ENCODE data around the gene CCNE1.

DNA sequence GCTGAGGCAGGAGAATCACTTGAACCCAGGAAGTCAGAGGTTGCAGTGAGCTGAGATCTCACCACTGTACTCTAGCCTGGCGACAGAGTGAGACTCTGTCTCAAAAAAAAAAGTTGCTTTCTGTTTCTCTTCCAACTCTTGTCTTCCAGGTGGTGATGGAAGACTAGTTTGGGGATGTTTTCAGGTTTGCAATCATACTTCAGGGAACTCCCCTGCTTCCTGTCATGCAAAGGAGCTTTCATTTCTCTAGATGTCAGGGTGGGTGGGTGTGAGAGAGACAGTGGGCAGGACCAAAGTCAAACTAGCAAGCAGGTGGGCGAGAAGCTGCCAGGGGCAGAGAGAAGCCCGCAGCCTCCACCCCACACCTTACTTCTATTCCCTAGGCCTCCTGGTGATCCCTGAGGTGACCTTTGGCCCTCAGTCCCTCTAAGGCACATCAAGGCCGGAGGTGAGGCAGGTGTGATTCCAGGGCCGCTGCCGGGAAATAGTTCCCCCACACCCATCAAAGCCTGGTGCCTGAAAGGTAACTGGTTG lies 25.7 kb downstream of the CCNE1 start:
- TF ChIP-seq, protein P1, sequence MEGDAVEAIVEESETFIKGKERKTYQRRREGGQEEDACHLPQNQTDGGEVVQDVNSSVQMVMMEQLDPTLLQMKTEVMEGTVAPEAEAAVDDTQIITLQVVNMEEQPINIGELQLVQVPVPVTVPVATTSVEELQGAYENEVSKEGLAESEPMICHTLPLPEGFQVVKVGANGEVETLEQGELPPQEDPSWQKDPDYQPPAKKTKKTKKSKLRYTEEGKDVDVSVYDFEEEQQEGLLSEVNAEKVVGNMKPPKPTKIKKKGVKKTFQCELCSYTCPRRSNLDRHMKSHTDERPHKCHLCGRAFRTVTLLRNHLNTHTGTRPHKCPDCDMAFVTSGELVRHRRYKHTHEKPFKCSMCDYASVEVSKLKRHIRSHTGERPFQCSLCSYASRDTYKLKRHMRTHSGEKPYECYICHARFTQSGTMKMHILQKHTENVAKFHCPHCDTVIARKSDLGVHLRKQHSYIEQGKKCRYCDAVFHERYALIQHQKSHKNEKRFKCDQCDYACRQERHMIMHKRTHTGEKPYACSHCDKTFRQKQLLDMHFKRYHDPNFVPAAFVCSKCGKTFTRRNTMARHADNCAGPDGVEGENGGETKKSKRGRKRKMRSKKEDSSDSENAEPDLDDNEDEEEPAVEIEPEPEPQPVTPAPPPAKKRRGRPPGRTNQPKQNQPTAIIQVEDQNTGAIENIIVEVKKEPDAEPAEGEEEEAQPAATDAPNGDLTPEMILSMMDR (IDR thresholded peaks at IDR 0.05), result no peak
- TF ChIP-seq POLR2A (IDR thresholded peaks at IDR 0.05), result no peak
- no peak for TF ChIP-seq EP300 (IDR thresholded peaks at IDR 0.05)
- TF ChIP-seq POLR2AphosphoS5 (IDR thresholded peaks at IDR 0.05), result no peak
